GM21528 (cell line): ENCODE results near the gene PELI2.
"Not testable (repeated sequence)": the region's sequence is repeated elsewhere in the genome, so short reads cannot be mapped to it uniquely, and the experiment has no call there.

Experiments
- ATAC-seq: cut with Tn5 transposase; IDR thresholded peaks from one replicate; pipeline ENCODE4 v1.9.1; 2021; ENCODE audit warnings: mild to moderate bottlenecking, moderate library complexity; ENCODE audit not compliant: unreplicated experiment, low FRiP score

Gene PELI2

DNA sequence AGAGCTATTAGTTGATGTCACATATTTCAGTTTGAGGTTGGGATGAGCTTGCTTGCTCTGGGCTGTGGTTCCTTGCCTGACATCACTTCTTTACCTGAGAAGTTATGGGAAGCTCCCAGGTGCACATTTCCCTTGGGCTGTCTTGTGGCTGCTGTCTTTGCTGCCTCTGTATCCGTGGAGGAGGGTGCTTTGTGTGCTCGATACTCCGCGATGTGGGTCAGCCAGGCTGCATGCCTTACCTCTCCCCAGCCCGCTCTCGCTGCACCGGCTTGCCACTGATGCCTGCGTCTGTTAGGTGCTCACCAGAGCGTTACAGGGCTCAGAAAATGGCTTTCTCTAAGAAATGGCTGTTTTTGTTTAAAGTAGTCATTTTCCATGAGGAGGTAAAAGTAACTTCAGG is 19.6 kb downstream of the PELI2 start:
- no peak for ATAC-seq

DNA sequence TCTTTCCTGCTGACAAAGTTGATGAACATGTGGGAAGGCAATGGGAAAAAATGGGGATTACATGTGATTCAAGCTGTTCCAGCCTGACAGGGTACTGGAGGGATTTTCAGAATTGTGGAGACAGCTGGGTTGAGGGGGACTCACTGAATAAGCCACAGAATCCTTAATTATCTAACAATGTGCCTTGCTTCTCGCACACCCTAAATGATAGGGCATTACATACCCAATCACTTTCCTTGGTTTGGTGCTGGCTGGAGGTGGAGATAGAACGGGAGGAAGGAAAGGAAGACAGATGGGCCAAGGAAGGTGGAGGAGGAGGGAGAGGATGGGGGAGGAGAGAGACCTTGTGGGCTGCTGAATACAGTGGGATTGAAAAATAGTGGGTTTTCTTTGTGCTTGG is 20.7 kb downstream of the PELI2 start:
- no peak for ATAC-seq

DNA sequence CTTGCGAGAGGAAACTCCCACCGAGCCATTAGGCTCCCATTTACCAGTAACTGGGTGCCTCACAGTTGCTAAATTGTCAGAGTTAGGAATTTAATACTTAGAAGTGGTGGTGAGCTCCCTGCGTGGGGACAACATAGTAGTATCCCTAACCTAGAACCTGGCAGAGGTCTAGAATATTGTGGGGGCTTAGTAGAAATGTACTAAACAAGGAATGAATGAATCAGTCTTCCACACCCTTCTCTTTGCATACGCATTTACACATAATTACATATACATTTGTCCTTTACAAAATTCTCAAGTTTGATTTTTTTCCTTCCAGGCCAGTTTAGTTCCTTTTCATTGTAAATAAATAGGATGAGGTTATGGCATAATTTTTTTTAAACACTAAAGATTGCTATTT is 24.1 kb downstream of the PELI2 start:
- no peak for ATAC-seq

DNA sequence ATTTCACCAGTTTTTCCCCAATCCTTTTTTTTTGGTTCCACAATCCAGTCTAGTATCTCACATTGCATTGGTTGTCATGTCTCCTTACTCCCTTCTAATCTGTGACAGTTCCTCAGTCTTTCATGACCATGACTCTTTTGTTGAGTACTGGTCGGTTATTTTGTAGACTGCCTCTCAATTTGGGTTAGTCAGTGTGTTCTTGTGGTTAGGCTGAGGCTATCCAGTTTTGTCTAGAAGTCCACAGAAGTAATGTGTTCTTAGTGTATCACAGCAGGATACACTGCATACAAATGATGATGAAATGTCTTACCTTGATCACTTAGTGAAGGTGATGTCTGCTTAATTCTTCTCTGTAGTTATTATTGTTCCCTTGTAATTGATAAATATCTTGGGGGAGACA is 24.8 kb downstream of the PELI2 start:
- no peak for ATAC-seq

DNA sequence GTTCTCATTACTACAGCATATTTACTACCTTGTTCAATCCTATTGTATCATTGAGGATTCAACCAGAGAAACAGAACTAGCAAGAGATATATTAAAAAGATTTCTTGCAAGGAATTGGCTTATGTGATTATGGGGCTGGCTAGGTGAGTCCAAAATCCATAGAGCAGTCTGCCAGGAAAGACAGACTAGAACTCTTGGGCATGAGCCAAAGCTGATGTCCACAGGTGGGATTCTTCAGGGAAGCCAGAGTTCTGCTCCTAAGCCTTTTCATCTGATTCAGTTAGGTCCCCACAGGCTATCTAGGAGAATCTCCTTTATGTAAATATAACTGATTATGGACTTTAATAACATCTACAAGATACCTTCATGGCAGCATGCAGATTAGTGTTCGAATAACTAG is 26.0 kb downstream of the PELI2 start:
- ATAC-seq, result no peak

DNA sequence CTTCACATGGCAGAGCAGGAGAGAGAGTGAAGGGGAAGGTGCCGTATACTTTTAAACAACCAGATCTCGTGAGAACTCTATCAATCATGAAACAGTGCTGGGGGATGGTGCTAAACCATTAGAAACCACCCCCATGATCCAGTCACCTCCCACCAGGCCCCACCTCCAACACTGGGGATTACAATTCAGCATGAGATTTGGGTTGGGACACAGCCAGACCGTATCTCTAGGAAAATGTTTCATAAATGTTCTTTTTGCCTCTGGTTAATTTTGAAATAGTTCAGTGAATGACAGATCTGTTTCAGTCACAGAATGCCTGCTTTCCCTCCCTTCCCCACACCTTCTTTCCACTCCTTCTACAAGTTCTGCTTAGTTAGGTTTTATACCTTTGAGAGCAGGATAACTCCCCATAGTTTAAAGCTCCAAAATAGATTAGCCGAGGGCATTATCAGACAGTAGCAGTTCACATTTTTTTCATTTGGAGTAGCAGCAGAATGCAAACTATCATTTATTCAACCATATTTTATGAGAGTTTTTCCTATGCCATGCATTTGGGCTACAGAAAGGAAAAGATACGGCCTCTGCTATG is 27.1 kb downstream of the PELI2 start:
- no peak for ATAC-seq

DNA sequence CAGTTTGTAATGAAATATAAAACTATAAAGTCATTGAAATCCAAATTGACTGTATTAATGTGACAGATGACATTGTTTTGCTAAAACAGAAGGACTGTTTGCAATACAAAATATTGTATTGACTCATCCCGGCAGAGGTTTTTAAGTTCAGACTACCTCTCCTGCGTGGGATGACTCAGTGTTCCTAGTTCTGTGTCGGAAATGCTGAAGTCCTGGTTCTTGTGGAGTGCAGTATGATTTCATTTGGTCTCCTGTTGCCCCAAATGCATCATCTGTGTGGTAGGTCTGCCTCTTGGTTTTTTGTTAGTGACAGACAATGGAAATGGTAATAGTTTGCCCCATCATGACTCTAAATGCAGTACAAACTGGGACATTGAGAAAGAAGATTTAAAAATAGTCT is 27.8 kb downstream of the PELI2 start:
- ATAC-seq, result no peak

DNA sequence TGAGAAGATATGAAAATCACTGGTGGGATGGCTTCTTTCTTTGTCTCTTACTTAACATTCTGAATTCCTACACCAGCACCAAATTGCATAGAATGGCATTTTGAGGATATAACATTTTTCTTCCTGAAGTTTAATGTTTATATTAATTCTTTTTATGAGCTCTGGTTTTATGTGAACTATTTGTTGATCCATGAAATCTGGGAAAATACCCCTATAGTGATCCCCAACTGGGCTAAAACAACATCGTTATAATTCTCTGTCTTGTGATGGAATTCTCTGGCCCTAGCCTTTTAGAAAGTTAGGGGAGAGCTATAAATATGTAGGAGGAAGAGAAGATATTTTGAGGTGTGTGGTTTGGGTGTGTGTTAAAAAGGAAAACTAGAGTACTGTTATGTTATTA is 29.2 kb downstream of the PELI2 start:
- ATAC-seq, result no peak

DNA sequence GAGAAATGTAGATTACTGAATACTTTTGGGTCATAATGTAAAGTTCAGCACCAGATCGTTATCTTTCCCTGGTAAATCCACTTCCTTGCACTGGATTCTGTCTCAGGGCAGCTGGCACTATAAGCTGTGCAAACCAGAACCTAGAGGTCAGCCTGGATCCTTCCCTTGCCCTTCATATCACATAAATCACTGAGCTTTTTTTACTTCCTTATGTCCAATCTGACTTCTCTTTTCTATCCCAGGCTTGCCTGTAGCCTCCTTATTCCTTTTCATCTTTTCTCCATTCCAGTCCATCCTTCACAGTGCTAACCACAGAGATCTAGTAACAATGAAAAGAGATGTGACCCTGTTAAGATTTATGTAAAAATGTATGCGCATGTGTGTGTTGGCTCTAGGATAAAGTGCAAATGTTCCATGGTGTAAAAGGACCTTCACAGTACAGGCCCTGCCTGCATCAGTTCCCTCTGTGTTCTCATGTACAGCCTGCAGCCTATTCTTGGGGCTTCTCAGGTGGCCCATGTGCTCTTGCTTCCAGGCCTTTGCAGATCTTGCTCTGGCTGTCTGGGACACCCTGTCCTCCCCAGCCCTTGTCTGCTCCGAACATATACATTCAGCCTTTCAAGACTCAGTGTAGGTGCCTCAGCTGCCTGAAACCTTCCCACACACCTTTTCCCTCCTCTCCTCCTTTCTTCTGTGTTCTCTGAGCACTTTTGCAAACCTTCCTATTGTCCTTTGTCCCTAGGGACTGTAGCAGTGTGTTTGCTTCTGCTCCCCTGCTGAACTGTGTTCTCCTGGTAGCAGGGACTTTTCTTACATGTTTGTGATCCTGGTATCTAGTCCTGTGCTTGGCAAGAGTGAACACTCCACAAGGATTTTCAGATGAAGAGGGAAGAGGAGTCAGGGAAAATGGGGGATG is 30.0 kb downstream of the PELI2 start:
- ATAC-seq, result no peak

DNA sequence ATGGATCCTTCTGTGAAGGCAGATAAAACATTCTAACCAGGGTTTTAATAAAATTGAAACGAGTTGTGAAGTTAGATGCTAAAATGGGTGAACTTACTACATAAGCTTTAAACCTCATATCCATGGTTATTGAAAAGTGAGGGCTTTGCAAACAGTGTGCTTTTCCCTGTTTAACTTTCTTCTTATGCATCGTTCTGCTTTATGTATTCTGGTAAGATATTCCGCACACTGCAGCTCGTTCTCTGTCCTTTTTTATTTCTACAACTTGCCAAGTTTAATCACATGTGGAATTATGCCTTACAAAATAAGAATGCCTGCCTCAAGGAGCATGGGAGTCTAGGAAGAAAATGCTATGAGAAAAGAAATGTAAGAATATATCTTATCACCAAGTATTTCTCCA is 30.9 kb downstream of the PELI2 start:
- no peak for ATAC-seq

DNA sequence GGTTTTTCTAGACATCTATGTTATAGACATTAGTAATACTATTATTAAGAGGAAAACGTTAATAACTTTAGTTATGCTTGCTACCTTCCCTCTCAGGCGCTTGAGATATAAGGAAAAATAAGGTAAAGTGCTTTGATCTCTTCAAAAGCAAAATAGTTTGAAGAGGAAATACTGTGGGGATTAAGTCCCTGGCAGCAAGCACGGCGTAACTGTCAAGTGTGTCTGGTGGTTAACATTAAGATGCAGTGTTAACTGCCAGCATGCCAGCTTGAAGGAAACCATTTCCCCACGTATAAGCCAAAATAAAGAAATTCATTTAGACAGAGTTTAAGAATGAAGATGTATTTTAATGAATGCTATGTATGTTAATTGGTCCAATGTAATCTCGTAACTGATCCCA is 31.8 kb downstream of the PELI2 start:
- no peak for ATAC-seq

DNA sequence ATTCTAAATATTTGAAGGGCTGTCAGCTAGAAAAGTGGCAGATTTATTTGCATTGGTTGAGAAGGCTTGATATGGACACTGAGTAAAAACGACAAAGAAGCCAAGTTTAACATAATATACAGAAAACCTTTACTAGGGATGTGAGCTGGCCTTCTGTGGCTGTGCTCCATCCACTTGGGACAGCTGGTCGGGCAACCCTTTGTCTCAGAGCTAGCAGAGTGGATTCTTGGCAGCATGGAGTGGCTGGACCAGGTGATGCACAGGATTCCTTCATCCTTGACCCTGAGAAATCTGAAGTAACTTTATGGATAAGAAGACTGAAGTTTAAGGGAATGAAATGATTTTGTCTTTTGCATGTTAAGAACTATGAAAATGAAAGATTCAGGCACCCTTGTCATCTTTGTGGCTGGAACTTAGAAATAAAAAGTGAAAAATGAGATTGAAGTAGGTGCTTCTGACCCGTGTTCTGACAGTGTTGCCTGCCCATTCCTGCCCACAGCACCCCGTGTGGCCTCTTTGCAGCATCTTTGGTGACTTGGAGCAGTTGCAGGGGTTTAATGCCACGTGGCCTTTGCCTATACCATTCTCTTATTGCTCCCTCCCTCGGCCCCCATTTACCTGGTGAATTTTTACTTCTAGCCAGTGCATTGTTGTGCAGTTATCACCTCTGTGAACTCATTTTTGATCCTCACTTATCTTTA is 32.6 kb downstream of the PELI2 start:
- ATAC-seq, result no peak

DNA sequence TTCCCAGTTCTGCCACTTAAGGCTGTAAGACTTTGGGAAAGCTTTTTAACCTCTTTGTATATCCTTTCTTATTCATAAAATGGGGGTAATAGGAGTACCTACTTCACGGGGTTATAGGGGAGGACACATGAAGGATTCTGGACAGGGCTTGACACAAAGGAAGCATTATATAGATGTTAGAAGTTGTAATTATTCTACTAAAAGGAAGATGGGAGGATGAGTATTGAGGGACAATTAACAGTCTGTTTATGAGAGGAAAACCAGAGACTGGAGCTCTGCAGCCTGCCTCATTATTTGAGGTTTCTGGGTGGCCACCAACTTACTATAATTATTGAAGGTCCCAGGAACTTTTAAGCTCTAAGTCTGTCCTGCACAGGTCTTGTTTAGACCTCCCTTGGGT is 34.0 kb downstream of the PELI2 start:
- ATAC-seq, result no peak

DNA sequence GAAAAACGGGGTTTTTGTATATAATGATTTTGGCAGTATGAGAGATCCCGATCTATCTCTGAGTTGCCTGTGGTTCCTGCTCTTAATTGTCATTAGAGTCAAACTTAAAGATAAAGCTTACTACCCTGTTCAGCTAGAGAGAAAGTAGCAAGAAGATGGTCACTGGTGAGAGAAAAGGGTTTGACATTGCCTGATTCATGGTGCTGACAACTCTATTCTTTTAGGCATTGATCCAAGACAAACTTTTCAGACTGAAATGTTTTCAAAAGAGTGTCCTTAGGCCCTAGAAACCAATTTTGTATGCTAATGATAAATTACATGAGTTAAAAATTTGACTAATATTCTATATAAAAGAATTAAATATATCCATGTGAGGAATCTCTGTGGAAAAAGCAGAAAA is 35.1 kb downstream of the PELI2 start:
- ATAC-seq, result no peak

DNA sequence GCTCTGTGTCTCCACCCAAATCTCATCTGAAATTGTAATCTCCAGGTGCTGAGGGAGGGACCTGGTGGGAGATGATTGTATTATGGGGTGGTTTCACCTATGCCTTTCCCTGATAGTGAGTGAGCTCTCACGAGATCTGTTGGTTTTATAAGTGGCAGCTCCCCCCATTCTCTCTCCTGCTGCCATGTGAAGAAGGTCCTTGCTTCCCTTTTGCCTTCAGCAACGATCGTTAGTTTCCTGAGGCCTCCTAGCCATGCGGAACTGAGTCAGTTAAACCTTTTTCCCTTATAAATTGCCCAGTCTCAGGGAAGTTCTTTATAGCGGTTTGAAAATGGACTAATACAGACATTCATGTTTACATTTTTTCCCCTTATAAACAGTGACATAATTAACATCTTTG is 36.1 kb downstream of the PELI2 start:
- ATAC-seq, result no peak

DNA sequence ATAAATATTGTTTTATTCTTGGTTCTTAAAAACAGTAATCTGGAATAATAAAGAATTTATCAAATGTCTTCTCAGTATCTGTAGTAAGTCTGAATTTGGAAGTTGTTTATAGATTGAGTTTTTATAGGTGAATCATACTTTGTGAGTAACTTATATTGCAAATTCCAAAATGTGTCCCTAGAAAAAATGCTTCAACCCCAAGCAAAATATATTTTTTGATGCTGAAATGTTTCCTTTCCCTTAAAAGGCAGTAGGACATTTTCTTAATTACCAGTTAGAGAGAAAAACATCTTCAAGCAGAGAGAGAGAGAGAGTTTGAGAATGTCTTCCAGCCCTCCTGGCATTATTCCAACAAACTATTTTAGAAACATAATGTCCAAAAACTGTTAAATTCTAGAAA is 37.9 kb downstream of the PELI2 start:
- ATAC-seq, result no peak

DNA sequence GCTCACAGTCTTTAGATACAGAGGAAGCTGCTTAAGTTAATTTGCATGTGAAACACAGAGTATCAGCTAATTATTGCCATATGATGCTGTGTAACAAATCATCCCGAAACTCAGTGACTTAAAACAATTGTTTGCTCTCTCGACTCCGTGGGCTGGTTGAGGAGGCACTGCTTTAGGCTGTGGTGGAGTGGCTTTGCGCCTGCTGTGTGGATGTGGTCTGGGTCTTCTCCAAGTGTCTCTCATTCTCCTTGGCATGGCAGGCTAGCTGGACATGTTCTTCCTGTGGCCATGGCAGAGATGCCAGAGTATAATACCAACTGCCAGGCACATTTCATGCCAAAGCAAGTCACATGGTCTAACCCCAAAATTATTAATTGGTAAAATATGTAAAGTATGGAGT is 40.9 kb downstream of the PELI2 start:
- no peak for ATAC-seq

DNA sequence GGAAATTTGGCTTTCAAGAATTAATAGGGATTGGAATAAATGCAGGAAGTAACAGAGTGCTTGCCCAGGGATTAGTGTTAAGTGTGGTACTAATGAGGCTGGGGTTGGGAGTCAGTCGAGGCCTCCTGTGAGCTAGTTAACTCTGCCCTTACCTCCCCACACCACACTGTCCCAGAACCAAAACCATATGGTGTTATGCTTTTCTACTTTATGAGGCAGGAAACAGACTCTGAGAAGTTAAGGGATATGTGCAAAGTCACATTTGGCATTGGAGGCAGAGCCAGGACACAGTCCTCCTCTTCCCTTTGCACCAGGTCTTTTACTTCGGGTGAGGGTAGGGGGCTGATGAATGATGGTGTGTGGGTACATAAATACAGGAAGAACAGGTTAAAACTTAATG is 41.9 kb downstream of the PELI2 start:
- no peak for ATAC-seq

DNA sequence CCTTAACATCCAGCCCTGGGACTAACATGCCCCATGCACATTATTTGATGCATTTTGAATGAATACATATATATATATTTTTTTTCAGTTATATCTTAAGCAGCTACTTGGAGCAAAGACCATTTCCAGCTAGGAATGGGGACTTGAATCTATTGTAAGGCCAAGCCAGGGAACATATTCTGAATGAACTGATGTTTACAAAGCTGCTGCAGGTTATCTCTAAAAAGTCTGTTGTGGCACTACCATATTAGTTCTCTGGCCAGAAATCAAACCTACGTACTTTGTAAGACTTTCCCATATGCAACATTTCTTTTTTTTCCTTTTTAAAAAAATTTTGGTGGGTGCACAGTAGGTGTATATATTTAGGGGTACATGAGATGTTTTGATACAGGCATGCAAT is 43.4 kb downstream of the PELI2 start:
- ATAC-seq, result no peak

DNA sequence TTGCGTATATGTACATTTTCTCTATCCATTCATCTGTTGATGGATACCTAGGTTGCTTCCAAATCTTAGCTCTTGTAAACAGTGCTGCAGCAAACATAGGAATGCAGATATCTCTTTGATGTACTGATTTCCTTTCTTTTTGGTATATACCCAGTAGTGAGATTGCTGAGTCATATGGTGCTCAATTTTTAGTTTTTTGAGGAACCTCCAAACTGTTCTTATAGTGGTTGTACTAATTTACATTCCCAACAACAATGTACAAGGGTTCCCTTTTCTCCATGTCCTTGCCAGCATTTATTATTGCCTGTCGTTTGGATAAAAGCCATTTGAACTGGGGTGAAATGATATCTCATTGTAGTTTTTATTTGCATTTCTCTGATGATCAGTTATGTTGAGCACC is 44.3 kb downstream of the PELI2 start:
- ATAC-seq, result no peak

DNA sequence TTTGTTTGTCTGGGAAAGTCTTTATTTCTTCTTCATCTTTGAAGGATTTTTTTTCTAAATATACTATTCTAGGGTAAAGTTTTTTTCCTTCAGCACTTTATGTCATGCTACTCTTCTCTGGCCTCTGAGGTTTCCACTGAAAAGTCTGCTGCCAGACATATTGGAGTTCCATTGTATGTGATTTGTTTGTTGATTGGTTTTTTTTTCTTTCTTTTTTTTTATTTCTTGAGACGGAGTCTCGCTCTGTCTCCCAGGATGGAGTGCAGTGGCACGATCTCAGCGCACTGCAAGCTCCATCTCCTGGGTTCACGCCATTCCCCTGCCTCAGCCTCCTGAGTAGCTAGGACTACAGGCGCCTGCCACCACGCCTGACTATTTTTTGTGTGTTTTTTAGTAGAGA is 48.4 kb downstream of the PELI2 start:
- ATAC-seq, result not testable (repeated sequence)
